ENCODE data around the gene KRTAP5-5.

Gene KRTAP5-5

GRCh38 chr11:1673446-1674172 lies 44.0 kb downstream of the KRTAP5-5 start:
- Histone ChIP-seq H3K27ac (ENCODE audit: low read depth, low read length, poor library complexity, severe bottlenecking) (no peak overlapping the region), H3K36me3 (ENCODE audit: insufficient read depth, low read length) (no peaks in the 10 kb centered on the region), H3K4me2 (ENCODE audit: low read length) (no peak overlapping the region), H3K9me2 (ENCODE audit: low read depth, low read length) (no peaks in the 10 kb centered on the region), H3F3A (ENCODE audit: insufficient read depth, low read length) (no peaks in the 10 kb centered on the region), H3K9ac (ENCODE audit: low read length) (no peak overlapping the region), H4K20me1 (ENCODE audit: insufficient read depth, low read length) (no peaks in the 10 kb centered on the region), H3K4me1 (ENCODE audit: insufficient read depth, low read length, severe bottlenecking) (no peaks in the 10 kb centered on the region), H2AFZ (ENCODE audit: low read length) (no peak overlapping the region), H3K4me3 (ENCODE audit: low read depth, low read length, poor library complexity, severe bottlenecking) (no peak overlapping the region), H3K27me3 (ENCODE audit: insufficient read depth, low read length) (no peaks in the 10 kb centered on the region), H3K9me3 (ENCODE audit: low read length) (no peaks in the 10 kb centered on the region), H3K79me2 (ENCODE audit: insufficient read depth, low read length) (no peaks in the 10 kb centered on the region)
- TF ChIP-seq CTCF (IDR thresholded peaks at IDR 0.05; ENCODE audit: low read length) (no peak), EZH2 (IDR thresholded peaks at IDR 0.05; ENCODE audit: borderline replicate concordance, low read length) (no peak)

- Histone ChIP-seq H3K9ac (ENCODE audit: low read length) (no peak overlapping the region), H3K36me3 (ENCODE audit: insufficient read depth, low read length) (no peaks in the 10 kb centered on the region), H3K4me1 (ENCODE audit: insufficient read depth, low read length, severe bottlenecking) (no peaks in the 10 kb centered on the region), H3K9me2 (ENCODE audit: low read depth, low read length) (no peaks in the 10 kb centered on the region), H3F3A (ENCODE audit: insufficient read depth, low read length) (no peaks in the 10 kb centered on the region), H3K4me2 (ENCODE audit: low read length) (no peak overlapping the region), H2AFZ (ENCODE audit: low read length) (no peak overlapping the region), H3K27me3 (ENCODE audit: insufficient read depth, low read length) (no peaks in the 10 kb centered on the region), H3K4me3 (ENCODE audit: low read depth, low read length, poor library complexity, severe bottlenecking) (no peak overlapping the region), H3K27ac (ENCODE audit: low read depth, low read length, poor library complexity, severe bottlenecking) (no peak overlapping the region), H3K79me2 (ENCODE audit: insufficient read depth, low read length) (no peaks in the 10 kb centered on the region), H4K20me1 (ENCODE audit: insufficient read depth, low read length) (no peaks in the 10 kb centered on the region), H3K9me3 (ENCODE audit: low read length) (no peaks in the 10 kb centered on the region)
- TF ChIP-seq CTCF (IDR thresholded peaks at IDR 0.05; ENCODE audit: low read length) (no peak), EZH2 (IDR thresholded peaks at IDR 0.05; ENCODE audit: borderline replicate concordance, low read length) (no peak)
Observed at GRCh38 chr11:1674173-1675131, 44.9 kb downstream of the KRTAP5-5 start.

GRCh38 chr11:1675536-1676228 lies 46.1 kb downstream of the KRTAP5-5 start:
- H3K4me2 ChIP-seq (ENCODE audit: low read length): no peak overlapping the region
- TF ChIP-seq EZH2 (IDR thresholded peaks at IDR 0.05; ENCODE audit: borderline replicate concordance, low read length): no peak
- no peak for TF ChIP-seq CTCF (IDR thresholded peaks at IDR 0.05; ENCODE audit: low read length)
- H4K20me1 ChIP-seq (ENCODE audit: insufficient read depth, low read length): no peaks in the 10 kb centered on the region
- no peak overlapping the region for H2AFZ ChIP-seq (ENCODE audit: low read length)
- no peaks in the 10 kb centered on the region for H3K36me3 ChIP-seq (ENCODE audit: insufficient read depth, low read length)
- no peak overlapping the region for H3K4me3 ChIP-seq (ENCODE audit: low read depth, low read length, poor library complexity, severe bottlenecking)
- no peaks in the 10 kb centered on the region for H3K9me2 ChIP-seq (ENCODE audit: low read depth, low read length)
- no peak overlapping the region for H3K27ac ChIP-seq (ENCODE audit: low read depth, low read length, poor library complexity, severe bottlenecking)
- no peaks in the 10 kb centered on the region; the same call in 1 of the 2 replicates for H3K27me3 ChIP-seq (ENCODE audit: insufficient read depth, low read length)
- 0 out of 2 replicates have a peak, but pooled peaks cover 2% of the 10 kb centered on the region for H3K9me3 ChIP-seq (ENCODE audit: low read length)
- H3K79me2 ChIP-seq (ENCODE audit: insufficient read depth, low read length): no peaks in the 10 kb centered on the region
- no peak overlapping the region for H3K9ac ChIP-seq (ENCODE audit: low read length)
- H3F3A ChIP-seq (ENCODE audit: insufficient read depth, low read length): no peaks in the 10 kb centered on the region
- no peaks in the 10 kb centered on the region for H3K4me1 ChIP-seq (ENCODE audit: insufficient read depth, low read length, severe bottlenecking)

Measured in OCI-LY1 (cell line).